ENCODE results near the gene RSPO3.
"Not testable (repeated sequence)": the region's sequence is repeated elsewhere in the genome, so short reads cannot be mapped to it uniquely, and the experiment has no call there.

RSPO3 gene

GRCh38 chr6:127205036-127205435 lies 86.6 kb downstream of the RSPO3 start:
- DNase-seq (ENCODE audit: low read depth in 2 of 2) = no peak

- DNase-seq (ENCODE audit: low read depth in 2 of 2) = no peak
These were observed 88.1 kb downstream of the RSPO3 start for GRCh38 chr6:127206531-127207095.

- no peak for DNase-seq (ENCODE audit: low read depth in 2 of 2)
These were observed 89.2 kb downstream of the RSPO3 start for GRCh38 chr6:127207591-127208120.

- DNase-seq (ENCODE audit: low read depth in 2 of 2) = no peak
These were observed 92.3 kb downstream of the RSPO3 start for GRCh38 chr6:127210725-127211124.

- no peak for DNase-seq (ENCODE audit: low read depth in 2 of 2)
These were observed 93.9 kb downstream of the RSPO3 start for GRCh38 chr6:127212376-127212775.

- not testable (repeated sequence) for DNase-seq (ENCODE audit: low read depth in 2 of 2)
These were observed 95.6 kb downstream of the RSPO3 start for GRCh38 chr6:127214032-127214431.

GRCh38 chr6:127214531-127214930 lies 96.1 kb downstream of the RSPO3 start:
- not testable (repeated sequence) for DNase-seq (ENCODE audit: low read depth in 2 of 2)

- DNase-seq (ENCODE audit: low read depth in 2 of 2) = no peak
These were observed 97.5 kb downstream of the RSPO3 start for GRCh38 chr6:127215931-127216330.

- DNase-seq (ENCODE audit: low read depth in 2 of 2) = no peak
These were observed 98.6 kb downstream of the RSPO3 start for GRCh38 chr6:127216810-127217789.

- DNase-seq (ENCODE audit: low read depth in 2 of 2) = no peak
These were observed 101.4 kb downstream of the RSPO3 start for GRCh38 chr6:127219869-127220268.

GRCh38 chr6:127221201-127221600 lies 102.7 kb downstream of the RSPO3 start:
- no peak for DNase-seq (ENCODE audit: low read depth in 2 of 2)

GRCh38 chr6:127222418-127222817 lies 103.9 kb downstream of the RSPO3 start:
- DNase-seq (ENCODE audit: low read depth in 2 of 2) = no peak

GRCh38 chr6:127225497-127225896 lies 107.0 kb downstream of the RSPO3 start:
- no peak for DNase-seq (ENCODE audit: low read depth in 2 of 2)

- not testable (repeated sequence) for DNase-seq (ENCODE audit: low read depth in 2 of 2)
These were observed 115.3 kb downstream of the RSPO3 start for GRCh38 chr6:127233819-127234218.

- no peak for DNase-seq (ENCODE audit: low read depth in 2 of 2)
These were observed 125.0 kb downstream of the RSPO3 start for GRCh38 chr6:127243501-127243900.

All from stimulated activated CD8-positive, alpha-beta memory T cell treated with anti-CD3 and anti-CD28 coated beads, Interleukin-15, amount 100 ng/mL, for 4 hours (primary cell).